MG63 (cell line): ENCODE data around the gene GRK2. TPM values are rescaled to one million over a fixed set of nuclear protein-coding genes. Genes with fewer than 3 reads are reported as not detected.
"Not testable (repeated sequence)": the region's sequence is repeated elsewhere in the genome, so short reads cannot be mapped to it uniquely, and the experiment has no call there.

ENCODE experiments used
- DNase-seq: peaks from one replicate; pipeline ENCODE4 v3.0.0-alpha.2; 2020
- H3K27me3 ChIP-seq: fragments of 250-450 bp; sonication (Bioruptor Pico); 2 replicates; pipeline ENCODE4 v1.5.1; 2020; ENCODE audit warnings: mild to moderate bottlenecking, moderate library complexity
- H3K36me3 ChIP-seq: fragments of 250-450 bp; sonication (Bioruptor Pico); 2 replicates; pipeline ENCODE4 v1.5.1; 2020; ENCODE audit warnings: mild to moderate bottlenecking, moderate library complexity
- H3K4me3 ChIP-seq: fragments of 250-450 bp; sonication (Bioruptor Pico); 2 replicates; pipeline ENCODE4 v1.5.1; 2020; ENCODE audit warnings: mild to moderate bottlenecking, moderate library complexity
- H3K9me3 ChIP-seq: fragments of 250-450 bp; sonication (Bioruptor Pico); 2 replicates; pipeline ENCODE4 v1.5.1; 2020; ENCODE audit warnings: mild to moderate bottlenecking, moderate library complexity
- total RNA-seq: library from RNA; depleted of rRNA; stranded (reverse); fragments of >200 nt; shearing (Covaris generic); gene quantifications from 2 replicates; pipeline ENCODE4 v1.2.3, GENCODE V29; 2014; ENCODE audit warnings: low replicate concordance; rRNA removed

The GRK2 gene
- total RNA-seq, result 24.2 and 31.8 TPM in 2 replicates

DNA sequence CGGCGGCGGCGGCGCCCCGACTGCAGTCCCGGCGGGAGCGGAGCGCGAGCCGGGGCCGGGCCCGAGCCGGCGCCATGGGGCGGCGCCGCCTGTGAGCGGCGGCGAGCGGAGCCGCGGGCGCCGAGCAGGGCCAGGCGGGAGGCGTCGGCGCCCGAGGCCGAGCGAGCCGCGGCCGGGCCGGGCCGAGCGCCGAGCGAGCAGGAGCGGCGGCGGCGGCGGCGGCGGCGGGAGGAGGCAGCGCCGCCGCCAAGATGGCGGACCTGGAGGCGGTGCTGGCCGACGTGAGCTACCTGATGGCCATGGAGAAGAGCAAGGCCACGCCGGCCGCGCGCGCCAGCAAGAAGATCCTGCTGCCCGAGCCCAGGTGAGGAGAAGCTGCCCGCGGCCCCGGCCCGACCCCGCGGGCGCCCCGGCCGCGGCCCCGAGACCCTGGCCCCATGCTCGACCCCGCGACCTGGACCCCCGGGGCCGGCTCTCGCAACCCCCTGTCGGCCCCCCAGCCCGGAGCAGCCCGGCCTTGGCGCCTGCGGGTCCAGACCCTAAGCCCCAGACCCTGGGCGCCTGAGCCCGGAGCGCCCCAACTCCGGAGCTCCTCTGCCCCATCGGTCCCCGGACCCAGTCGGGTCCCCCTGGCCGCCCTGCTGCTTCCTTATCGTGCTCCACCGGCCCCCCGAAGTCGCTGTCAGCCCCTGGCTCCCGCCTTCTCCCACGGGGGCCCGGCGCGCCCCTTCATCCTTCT, at the start of gene GRK2:
Gene GRK2, plus strand, starts transcription at position 25 of the 739 bp plus-strand sequence. Its CDS starts 227 bp downstream, at position 252.
- Histone ChIP-seq H3K9me3 (no peaks in the 10 kb centered on the region), H3K36me3 (peaks cover 11% of the 10 kb centered on the region), H3K27me3 (no peaks in the 10 kb centered on the region), H3K4me3 (peak within 1 kb of the TSS; percentile 70)
- no peak for DNase-seq

DNA sequence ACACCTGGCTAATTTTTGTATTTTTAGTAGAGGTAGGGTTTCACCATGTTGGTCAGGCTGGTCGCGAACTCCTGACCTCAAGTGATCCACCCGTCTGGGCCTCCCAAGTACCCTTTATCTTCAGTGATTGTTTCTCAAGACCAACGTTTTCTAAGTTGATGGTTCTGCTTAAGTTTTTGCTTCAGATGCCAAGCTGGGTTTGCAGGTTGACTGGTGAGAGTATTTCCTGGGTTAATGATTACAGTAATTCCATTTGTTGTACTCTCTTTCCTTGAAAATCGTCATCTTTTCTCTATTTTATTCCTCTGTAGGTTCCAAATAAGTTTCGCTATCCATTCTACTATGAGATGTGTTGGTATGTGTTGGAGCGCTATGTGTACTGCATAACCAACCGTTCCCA, 38.5 kb upstream of the GRK2 start:
- Histone ChIP-seq H3K27me3 (no peaks in the 10 kb centered on the region), H3K9me3 (no peaks in the 10 kb centered on the region), H3K4me3 (no peak overlapping the region), H3K36me3 (peaks cover 40% of the 10 kb centered on the region)
- DNase-seq, result no peak

DNA sequence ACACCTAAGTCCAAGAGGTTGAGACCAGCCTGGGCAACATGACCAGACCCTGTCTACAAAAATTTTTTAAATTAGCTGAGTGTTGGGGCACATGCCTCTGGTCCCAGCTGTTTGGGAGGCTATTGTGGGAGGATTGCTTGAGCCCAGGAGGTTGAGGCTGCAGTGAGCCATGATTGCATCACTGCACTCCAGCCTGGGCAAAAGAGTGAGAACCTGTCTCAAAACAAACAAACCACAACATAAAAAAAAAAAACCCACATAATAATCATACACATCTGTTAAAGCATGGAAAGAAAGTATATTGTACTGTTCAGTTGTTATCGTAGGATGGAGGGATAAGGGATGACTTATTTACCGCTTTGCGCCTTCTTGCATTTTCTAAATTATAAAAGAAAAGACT, 35.9 kb upstream of the GRK2 start:
- H3K9me3 ChIP-seq, result no peaks in the 10 kb centered on the region
- H3K4me3 ChIP-seq, result no peak overlapping the region
- peak; percentile 20 for DNase-seq
- no peaks in the 10 kb centered on the region for H3K27me3 ChIP-seq
- H3K36me3 ChIP-seq, result peaks cover 31% of the 10 kb centered on the region

DNA sequence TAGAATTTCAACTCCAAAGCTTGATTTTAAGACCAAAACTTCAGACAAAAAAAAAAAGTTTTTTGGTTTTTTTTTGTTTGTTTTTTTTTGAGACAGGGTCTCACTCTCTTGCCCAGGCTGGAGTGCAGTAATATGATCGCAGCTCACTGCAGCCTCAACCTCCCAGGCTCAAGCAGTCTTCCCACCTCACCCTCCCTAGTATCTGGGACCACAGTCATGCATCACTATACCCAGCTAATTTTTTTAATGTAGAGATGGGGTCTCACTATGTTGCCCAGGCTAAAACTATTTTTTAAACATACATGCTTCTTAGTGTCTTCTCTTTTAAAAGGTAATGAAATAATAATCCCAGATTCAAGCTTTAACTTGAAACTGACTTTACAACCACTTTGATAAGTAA, 35.4 kb upstream of the GRK2 start:
- Histone ChIP-seq H3K27me3 (no peaks in the 10 kb centered on the region), H3K9me3 (no peaks in the 10 kb centered on the region), H3K4me3 (no peak overlapping the region), H3K36me3 (peaks cover 28% of the 10 kb centered on the region)
- no peak for DNase-seq

DNA sequence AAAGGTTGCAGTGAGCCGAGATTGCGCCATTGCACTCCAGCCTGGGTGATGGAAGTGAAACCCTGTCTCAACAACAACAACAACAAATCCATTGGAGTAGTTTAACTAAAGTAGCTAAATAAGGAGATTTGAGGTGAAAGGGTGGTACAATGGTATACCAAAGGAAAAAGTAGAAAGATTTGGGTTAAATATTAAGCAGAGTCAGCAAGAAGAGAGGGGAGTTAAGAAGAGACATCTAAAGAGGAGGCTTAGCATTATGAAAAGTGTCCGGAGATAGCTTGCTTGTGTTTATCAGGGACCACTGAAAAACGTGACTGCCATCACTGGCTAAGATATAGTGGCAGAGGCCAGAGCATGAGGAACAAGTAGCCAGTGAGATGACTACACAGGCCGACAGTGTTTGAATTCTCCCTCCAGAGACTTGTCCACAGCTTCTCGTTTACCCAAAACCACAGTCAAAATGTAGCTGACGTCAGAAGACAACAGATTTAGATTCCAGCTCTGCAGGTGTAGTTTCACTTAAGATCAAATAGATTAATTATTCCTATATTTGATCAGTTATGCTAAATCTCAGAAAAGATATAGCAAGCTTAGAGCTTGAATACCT, 32.6 kb upstream of the GRK2 start:
- Histone ChIP-seq H3K27me3 (no peaks in the 10 kb centered on the region), H3K36me3 (peaks cover 19% of the 10 kb centered on the region), H3K9me3 (no peaks in the 10 kb centered on the region), H3K4me3 (no peak overlapping the region)
- DNase-seq, result no peak

DNA sequence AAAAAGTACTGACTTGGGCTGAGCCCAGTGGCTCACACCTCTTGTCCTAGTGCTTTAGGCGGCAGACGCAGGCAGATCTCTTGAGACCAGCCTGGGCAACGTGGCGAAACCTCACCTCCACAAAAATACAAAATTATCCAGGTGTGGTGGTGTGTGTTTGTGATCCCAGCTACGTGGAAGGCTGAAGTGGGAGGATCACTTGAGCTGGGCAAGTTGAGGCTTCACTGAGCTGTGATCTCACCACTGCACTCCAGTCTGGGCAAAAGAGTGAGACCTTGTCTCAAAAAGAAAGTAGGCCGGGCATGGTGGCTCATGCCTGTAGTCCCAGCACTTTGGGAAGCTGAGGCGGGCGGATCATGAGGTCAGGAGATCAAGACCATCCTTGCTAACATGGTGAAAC, 31.7 kb upstream of the GRK2 start:
- not testable (repeated sequence) for DNase-seq, H3K27me3 ChIP-seq, H3K4me3 ChIP-seq, H3K9me3 ChIP-seq
- peaks cover 19% of the 10 kb centered on the region for H3K36me3 ChIP-seq

DNA sequence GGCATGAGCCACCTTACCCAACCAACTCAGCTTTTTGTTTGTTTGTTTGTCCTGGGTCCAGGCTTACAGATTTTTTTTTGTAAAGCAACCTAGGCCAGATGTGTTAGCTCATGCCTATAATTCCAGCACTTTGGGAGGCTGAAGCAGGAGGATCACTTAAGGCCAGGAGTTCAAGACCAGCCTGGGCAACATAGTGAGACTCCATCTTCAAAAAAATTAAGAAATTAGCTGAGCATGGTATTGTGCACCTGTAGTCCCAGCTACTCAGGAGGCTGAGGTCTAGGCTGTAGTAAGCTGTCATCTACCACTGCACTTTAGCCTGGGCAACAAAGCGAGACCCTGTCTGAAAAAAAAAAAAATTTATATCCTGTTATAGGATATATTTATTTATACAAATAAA, 28.7 kb upstream of the GRK2 start:
- H3K4me3 ChIP-seq, result no peak overlapping the region
- no peak for DNase-seq
- H3K9me3 ChIP-seq, result no peaks in the 10 kb centered on the region
- H3K36me3 ChIP-seq, result peaks cover 26% of the 10 kb centered on the region
- no peaks in the 10 kb centered on the region for H3K27me3 ChIP-seq

DNA sequence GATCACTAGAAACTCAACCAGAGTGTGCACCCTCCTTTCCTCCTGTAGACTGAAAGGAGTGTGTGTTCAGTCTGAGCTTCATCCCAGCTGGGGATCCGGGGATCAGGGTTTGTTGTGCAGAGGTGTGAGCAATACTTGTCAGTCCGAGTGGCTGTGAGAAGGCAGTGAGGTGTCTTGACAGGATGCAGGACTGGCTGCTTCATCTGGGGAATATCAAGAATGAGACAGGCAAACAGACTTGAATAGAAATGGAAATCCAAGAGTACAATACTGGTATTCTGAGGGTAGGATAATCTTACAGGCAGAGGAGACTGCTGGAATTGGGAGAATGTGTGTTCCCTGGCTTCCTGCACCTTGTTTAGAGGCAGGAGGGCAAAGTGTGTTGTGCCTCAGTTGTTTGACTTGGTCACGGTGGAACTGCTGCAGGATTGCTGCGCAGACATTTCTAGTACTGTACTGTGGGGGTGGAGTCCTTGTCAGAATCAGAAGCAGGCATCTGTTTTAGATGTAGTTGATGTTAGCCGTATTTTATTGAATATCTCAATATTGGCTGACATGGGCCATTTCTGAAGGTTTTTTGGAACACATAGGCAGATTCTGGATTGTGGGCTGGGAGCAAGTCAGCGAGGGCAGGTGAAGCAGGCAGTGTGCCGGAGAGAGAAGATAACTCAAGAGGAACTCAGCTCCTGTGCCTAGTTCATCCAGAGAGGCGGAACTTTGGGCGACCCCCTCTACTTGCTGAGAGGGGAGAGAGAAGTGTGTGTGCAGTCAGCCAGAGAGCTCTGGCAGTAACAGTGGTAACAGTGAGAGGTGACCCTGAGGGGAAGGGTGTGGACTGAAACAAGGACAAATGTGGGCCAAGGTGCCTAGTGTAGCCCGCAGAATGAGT, 27.1 kb upstream of the GRK2 start:
- Histone ChIP-seq H3K36me3 (peaks cover 37% of the 10 kb centered on the region), H3K9me3 (no peaks in the 10 kb centered on the region), H3K27me3 (no peaks in the 10 kb centered on the region), H3K4me3 (peak overlapping the region; percentile 20)
- no peak for DNase-seq

DNA sequence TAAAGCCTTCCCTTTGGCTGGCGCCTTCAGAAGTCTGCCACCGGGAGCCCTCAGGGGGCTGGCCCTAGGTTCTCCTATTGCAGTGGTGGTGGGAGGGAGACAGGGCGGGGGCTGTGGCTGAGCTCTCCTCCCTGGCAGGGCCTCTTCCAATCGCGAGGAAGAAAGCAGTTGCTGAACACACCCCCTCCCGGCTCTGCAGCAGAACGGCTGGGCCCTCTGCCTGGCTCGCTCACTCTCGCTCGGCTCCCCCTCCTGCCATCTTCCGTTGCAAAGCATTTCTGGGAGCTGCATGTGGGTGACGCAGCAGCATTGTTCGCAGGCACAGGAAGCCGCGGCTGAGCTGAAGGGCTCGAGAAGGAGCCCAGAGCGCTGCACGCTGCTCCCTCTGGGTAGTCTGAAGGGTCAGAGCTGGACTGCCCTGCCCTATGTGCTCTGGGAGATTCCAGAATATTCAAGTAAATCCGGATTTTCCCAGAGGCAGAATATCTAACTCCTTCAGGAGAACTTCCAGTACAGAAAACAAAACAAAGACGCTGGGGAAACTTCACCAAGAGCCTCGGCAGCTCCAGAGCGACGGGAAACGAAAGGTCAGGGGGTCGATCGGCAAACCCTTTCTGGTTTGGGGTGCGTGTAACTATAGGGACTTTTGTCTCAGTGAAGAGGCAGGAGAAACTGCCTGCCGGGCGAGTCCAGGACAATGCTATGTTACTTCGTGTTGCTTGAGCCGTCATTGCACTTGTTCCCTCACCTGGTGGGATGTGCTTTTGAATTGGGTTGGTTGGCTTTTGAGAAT, 26.3 kb upstream of the GRK2 start:
- H3K9me3 ChIP-seq, result no peaks in the 10 kb centered on the region

DNA sequence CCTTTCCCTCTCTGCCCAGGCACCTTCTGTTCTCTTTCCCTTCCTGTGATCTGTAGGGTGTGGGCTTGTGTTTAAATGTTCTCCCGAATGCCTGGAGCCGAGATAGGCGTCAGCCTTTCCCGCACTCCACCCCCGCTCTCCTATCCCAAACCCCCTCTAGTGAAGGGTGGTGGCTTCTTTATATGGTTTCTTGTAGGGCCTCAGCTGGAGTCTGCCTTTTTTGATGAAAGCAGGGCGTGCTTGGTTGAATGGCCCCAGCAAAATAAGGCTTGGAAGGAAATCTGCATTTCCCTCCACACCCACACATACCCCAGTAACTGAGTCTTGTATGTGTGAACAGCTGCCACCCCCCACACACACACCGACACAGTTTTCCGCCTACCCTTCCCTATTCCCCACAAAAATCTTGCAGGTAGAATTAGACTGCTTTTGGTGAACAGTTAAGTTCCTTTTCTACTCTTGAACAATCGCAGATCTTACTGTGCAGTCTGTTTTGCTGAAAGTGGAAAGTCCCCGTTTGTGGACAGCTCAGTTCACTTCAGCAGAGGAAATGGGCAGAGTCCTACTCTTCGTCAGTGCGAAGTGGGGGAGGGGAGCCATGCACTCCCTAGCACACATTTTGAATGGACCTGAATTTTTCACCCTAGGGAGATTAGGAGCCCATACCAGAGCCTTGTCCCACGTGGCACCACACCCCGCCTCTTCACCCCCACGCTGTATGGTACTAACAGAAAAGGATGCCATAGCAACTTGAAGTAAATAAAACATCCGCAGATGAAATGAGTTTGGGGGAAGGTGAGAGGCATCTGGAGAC, 25.5 kb upstream of the GRK2 start:
- Histone ChIP-seq H3K9me3 (no peaks in the 10 kb centered on the region), H3K4me3 (peak overlapping the region; percentile 77), H3K36me3 (peaks cover 52% of the 10 kb centered on the region), H3K27me3 (no peaks in the 10 kb centered on the region)
- DNase-seq, result peak; percentile 73

More for the DNA sequence above, 26.3 kb upstream of the GRK2 start:
- Histone ChIP-seq H3K36me3 (peaks cover 44% of the 10 kb centered on the region), H3K4me3 (peak overlapping the region; percentile 77), H3K27me3 (no peaks in the 10 kb centered on the region)
- peak; percentile 99 for DNase-seq

DNA sequence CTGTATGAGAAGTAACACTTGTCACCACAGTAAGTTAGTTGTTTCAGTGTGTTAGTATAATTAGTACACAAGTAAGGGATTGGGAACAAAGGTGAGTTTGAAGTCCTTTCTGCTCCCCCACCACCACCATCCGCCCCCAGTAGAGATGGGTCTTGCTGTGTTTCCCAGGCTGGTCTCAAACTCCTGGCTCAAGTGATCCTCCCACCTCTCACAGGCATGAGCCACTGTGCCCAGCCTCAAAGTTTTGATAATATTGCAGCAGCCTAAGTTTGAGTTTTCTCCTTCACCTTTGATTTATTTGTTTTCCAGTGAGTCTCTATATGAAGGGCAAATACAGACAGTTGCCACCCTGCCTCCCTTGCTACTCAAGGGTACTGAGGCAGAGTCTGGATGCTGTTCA, 23.7 kb upstream of the GRK2 start:
- H3K4me3 ChIP-seq, result no peak overlapping the region
- peaks cover 65% of the 10 kb centered on the region for H3K36me3 ChIP-seq
- H3K27me3 ChIP-seq, result no peaks in the 10 kb centered on the region
- H3K9me3 ChIP-seq, result no peaks in the 10 kb centered on the region
- no peak for DNase-seq

DNA sequence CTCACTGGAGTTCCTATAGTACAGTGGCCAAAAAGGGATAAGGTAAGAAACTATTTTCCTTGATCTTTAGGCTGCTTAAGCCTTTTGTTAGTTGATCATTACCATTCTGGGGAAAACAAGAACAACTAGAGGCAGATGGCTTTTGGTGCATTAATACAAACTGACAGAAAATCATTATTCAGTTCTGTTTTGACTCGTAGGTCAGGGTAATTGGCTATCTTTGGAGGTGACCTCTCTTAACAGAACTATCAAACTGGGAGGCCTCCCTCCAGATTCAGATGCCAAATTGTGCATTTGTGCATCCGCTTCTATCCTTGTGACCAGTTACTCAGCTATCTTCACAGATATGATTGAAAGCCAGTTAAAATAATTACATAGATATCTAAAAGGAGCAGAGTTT, 23.2 kb upstream of the GRK2 start:
- H3K9me3 ChIP-seq, result no peaks in the 10 kb centered on the region
- no peak for DNase-seq
- H3K4me3 ChIP-seq, result no peak overlapping the region
- H3K36me3 ChIP-seq, result peaks cover 70% of the 10 kb centered on the region
- H3K27me3 ChIP-seq, result no peaks in the 10 kb centered on the region

DNA sequence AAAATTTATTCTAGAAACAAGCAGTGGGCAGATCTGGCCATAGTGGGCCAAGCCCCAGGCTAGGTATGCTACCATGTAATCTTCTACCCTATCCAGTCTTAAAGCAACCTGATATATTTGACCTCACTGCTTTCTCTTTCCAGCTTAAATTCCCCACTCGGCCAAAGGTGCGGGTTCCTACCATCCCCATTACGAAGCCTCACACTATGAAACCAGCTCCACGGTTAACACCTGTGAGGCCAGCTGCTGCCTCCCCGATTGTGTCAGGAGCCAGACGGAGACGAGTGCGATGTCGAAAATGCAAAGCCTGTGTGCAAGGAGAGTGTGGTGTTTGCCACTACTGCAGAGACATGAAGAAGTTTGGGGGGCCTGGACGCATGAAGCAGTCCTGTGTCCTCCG, 21.2 kb upstream of the GRK2 start:
- no peak for DNase-seq
- Histone ChIP-seq H3K27me3 (no peaks in the 10 kb centered on the region), H3K36me3 (peaks cover 90% of the 10 kb centered on the region), H3K4me3 (no peak overlapping the region), H3K9me3 (no peaks in the 10 kb centered on the region)

DNA sequence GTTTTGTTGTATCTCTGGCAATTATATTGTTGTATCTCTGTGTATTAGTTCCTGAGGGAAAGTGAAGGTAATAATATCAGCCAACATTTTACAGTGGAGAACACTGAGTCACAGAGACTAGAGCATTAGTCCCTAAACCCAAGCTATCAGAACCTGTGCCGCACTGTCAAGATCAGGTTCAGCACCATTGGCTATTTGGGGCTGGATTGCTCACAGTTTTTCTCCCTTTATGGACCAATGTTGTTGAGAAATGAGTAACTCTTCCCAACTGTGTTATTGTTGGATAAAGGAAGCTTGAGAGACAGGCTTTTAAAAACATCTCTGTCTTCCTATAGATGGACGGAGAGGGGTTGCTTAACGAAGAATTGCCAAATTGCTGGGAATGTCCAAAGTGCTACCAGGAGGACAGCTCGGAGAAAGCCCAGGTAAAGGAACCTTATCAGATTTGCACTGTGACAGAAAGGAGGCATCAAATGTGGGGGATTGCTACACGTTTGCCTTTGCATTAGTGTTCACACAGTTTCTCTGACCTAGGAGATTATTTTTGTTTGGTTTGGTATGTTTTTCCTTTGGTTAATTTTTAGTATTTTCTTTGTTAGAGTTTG, 18.2 kb upstream of the GRK2 start:
- peaks cover 94% of the 10 kb centered on the region for H3K36me3 ChIP-seq
- DNase-seq, result no peak

DNA sequence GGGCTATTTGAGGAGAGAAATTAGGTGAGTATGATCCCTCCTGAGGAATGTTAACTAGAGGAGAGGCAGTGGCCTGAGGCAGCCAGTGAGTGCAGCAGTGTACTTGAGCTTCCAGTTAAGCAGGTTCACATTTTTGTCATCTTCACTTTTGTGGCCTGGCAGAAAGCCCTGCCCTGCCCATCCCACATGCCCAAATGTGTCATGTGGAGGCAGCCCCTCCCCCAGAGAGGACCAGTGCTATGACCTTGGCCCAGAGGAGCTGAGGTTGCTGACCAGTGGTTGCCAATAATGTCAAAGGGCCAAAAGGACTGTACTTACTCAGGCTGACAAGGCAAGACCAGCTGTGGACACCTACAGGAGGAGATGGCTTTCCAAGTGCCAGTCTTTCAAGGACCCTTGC, 17.6 kb upstream of the GRK2 start:
- peak; percentile 58 for DNase-seq
- Histone ChIP-seq H3K36me3 (peaks cover 94% of the 10 kb centered on the region), H3K27me3 (no peaks in the 10 kb centered on the region), H3K4me3 (no peak overlapping the region), H3K9me3 (no peaks in the 10 kb centered on the region)

More for the DNA sequence above, 18.2 kb upstream of the GRK2 start:
- no peak overlapping the region for H3K4me3 ChIP-seq
- H3K27me3 ChIP-seq, result no peaks in the 10 kb centered on the region
- H3K9me3 ChIP-seq, result no peaks in the 10 kb centered on the region
